EL (cell line): ENCODE data around the gene MRRF.

ENCODE experiments used
- DNase-seq: peaks from one replicate; pipeline ENCODE4 v3.0.0-alpha.2; 2016

MRRF gene

DNA sequence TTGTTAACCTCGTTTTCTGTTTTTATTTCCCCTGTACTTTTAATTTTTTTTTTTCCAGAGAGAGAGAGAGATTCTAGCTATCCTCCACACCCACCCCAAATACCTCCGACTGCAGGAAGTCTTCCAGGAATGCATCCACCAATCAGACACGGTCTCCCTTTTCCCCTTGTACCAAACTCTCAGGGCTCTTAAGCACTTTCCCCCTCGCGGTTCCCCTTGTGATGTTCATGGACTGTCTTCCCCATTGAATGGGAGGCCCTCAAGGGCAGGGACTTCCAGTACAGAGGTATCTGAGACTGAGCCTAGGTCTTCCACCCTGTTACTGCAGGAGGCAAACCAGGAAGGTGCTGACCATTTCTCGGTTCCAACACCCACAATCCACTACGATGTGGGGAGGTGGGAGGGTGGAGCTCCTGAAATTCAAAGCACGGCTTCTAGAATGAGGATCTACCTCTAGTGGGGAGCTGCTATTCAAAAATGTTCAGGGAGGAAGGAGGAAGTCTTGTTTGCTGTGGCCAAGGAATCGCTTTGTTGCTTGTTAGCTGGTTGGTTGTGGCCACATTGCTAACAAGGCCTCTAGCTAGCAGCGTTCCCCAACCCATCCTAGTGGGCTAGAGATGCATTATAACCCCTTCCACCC is 68.6 kb downstream of the MRRF start:
- DNase-seq = no peak

DNA sequence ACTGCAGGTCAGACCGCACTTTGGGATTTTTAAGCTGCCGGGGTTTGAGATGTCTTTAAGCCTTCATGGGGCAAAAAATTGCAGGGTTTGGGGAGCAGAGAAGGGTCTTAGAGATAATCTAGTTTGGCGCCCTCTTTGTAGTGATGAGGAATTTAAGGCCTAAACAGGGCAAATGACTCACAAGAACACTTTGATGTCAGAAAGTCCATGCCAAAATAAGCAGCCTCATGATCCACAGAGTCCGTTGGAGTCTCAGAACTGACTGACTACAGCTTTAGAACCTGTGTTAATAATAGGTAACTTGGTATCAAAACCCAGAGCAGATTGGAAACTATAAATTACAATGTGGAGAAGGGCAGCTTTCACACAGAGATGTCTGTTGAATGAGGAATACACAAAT is 70.2 kb downstream of the MRRF start:
- no peak for DNase-seq

- no peak for DNase-seq
Measured at GRCh38 chr9:122336189-122336588, 71.5 kb downstream of the MRRF start.

- no peak for DNase-seq
Measured at GRCh38 chr9:122336866-122337555, 72.3 kb downstream of the MRRF start.

GRCh38 chr9:122337556-122337929 is 72.9 kb downstream of the MRRF start:
- no peak for DNase-seq

GRCh38 chr9:122338536-122338935 is 73.9 kb downstream of the MRRF start:
- no peak for DNase-seq

- no peak for DNase-seq
Measured at GRCh38 chr9:122338994-122339393, 74.3 kb downstream of the MRRF start.

DNA sequence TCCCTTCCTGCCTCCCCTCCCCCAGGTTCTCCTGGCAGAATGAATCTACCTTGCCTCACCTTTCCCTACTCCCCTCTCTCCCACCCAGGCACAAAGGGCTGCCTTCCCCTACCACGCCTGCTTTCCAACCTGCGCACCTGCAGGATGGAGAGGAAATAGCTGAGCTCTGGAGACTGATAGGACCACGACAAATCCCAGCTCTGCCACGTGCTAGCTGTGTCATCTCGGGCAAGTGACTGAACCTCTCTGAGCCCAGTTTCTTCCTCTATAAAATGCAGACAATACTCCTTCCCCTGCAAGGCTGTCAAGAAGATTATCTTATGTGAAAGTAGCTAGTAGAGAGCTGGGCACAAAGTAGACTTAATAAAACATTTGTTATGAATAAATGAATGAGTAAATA is 74.9 kb downstream of the MRRF start:
- DNase-seq = no peak

- DNase-seq = no peak
Measured at GRCh38 chr9:122340161-122340560, 75.5 kb downstream of the MRRF start.

DNA sequence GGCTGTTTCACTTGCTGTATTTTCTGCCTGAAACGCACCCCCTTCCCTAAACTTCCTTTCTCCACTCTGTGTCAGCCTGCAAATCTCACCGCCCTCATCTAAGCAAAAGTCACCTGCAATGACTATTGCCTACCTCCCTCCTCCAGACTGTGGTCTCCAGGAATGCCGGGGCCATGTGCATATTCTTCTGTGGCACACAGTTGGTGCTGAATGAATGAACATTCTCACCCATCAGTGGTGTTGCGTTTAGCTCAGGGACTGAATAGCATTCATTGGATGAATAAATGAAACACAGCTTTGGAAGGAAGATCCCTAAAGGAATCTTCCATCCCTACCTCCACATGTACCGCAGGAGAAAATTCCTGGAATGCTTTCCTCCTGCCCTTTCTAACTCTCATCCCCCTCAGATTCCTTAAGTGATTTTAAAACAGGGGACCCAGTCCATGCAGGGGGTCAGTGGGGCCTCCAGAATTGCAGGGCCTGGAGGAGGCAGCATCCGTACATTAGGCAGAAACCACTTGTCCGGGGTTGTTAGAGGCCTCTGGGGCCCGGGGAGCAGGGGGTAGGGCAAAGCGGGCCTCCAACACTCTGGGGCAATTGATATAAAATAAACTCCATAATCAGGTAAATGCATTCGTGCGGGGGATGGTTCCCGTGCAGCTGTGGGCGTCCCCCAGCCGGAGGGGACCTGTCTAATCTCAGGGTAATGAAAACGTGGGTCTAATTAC is 77.8 kb downstream of the MRRF start:
- no peak for DNase-seq

DNA sequence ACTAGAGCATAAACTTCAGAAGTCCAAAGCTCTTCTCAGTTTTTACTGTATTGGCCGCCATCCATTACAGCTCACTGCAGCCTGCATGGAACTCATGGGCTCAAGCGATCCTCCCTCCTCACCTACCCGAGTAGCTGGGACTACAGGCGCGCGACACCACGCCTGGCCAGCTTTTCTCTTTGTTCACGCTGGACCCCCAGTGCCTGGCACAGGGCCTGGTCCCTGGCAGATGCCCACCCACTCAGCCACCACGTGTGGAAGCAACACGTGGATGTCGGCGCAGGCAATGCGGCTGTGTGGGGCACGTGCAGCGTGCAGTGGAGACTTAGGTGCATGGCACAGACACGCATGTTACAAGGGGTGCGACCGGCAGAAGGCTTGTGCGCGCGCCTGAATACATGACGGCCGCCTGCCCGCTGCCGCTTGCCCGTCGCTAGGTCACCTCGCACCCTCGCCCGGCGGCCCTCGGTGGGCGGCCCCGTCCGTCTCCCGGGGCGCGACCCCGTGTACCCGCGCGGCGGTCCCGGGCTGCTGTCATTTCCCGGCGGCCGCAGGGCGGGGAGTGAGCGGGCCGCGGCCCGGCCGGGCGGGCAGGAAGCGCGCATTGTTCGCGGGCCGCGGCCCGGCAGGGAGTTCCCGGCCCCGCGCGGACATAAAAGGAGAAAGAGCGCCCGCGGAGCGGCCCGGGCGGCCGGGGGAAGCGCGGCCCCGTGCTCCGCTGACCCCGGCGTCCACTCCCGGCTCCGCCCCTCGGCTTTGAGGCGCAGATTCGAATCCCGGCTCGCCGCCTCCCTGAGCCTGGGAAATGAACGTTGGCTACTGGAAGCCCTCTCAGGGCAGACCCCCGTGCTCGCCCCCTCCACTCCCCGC is 82.0 kb downstream of the MRRF start:
- peak; percentile 49 for DNase-seq

- peak; percentile 43 for DNase-seq
Measured at GRCh38 chr9:122347348-122348287, 82.9 kb downstream of the MRRF start.

GRCh38 chr9:122348288-122348777 is 83.7 kb downstream of the MRRF start:
- DNase-seq = no peak

GRCh38 chr9:122348791-122349190 is 84.1 kb downstream of the MRRF start:
- no peak for DNase-seq

DNA sequence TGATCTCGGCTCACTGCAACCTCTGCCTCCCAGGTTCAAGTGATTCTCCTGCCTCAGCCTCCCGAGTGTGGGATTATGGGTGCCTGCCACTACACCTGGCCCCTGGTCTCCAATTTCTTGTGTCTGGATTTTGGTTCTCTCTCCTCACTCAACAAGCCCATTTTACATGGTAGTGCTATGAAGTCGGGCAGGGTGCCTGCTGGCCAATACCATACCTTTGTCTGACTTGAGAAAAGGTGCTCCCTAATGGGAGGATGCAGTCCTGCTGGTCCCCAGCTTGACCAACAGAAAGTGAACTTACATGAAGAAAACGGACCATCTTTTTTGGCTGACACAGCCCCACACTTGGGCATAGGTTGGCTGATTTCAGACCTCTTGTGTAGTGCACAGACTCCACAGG is 84.5 kb downstream of the MRRF start:
- no peak for DNase-seq

DNA sequence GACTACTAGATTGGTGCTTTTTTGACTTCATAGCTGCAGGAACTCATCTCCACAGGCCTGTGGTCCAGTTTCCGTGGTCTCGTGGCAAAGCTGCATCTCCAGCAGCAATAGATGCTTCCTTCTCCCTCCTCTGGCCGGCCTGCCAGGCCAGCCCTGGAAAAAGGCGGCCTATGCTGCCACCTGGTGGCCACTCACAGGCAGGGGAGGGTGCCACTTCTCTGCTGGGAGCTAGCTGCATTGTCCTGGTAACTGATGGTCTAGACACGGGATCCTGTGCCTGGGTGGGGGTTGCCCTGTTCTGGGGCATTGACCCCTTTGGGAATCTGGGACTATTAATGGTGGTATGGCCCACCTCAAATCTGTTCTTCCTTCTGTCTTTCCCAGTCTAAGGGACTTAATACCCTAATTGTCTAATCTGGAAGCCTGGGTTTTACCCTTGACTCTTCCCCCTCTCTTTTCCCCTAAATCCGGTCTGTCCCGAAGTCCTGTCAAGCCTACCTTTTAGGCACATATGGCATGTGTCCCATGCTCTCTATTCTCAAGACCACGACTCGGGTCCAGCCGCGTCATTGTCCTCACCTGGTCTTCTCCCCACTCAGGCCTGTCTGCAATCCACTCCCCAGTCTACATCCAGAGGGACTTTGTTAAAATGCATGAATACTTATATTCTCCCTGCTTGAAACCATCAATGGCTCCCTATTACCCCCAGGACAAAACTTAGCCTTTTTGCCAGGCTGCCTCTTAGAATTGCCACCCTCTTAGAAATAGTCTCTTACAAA is 86.1 kb downstream of the MRRF start:
- DNase-seq = peak; percentile 73

GRCh38 chr9:122354536-122355199 is 90.0 kb downstream of the MRRF start:
- DNase-seq = no peak

DNA sequence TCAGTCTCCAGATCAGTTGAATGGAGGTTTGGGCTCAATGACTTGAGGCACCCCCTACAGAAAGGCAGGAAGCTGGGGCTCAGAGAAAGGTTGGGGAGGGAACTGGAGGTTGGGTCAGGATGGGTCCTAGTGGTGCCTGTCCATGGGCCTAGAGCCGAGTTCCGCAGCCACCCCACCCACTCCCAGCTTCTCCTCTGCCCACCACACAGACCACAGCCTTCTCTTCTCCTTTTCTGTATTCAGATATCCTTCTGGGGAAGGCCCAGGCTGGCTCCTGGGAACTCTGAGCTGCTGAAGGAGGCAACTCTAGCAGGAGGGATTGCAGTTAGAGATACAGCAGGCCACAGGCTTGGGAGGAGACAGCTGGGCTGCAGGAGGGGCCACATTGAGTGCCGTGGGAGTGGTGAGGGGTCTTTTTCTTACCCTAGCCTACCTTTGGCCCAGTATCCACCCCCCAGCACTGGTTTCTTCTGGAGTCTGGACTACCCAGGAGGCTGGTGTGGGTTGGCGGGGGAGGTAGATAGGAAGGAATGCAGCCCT is 90.7 kb downstream of the MRRF start:
- no peak for DNase-seq

- DNase-seq = no peak
Measured at GRCh38 chr9:122356627-122357026, 91.9 kb downstream of the MRRF start.

GRCh38 chr9:122360891-122361290 is 96.2 kb downstream of the MRRF start:
- DNase-seq = peak; percentile 57
